GM12872 (cell line): Measurements from ENCODE around the gene KAZALD1.

Source experiments
- CTCF ChIP-seq: IDR thresholded peaks from 3 replicates; pipeline ENCODE4 v1.5.1; 2011; ENCODE audit warnings: low read depth, mild to moderate bottlenecking, low read length, moderate library complexity; ENCODE audit not compliant: insufficient read depth

Gene KAZALD1

GRCh38 chr10:101018118-101018599 is 43.6 kb upstream of the KAZALD1 start:
- TF ChIP-seq CTCF: no peak

GRCh38 chr10:101018600-101019439 is 43.0 kb upstream of the KAZALD1 start:
- peak; percentile 77 for TF ChIP-seq CTCF

- TF ChIP-seq CTCF: no peak
These were observed 42.4 kb upstream of the KAZALD1 start for GRCh38 chr10:101019440-101019703.

GRCh38 chr10:101020427-101021075 is 41.2 kb upstream of the KAZALD1 start:
- TF ChIP-seq CTCF: no peak

- no peak for TF ChIP-seq CTCF
These were observed 40.5 kb upstream of the KAZALD1 start for GRCh38 chr10:101021239-101021638.

GRCh38 chr10:101021692-101022251 is 40.0 kb upstream of the KAZALD1 start:
- TF ChIP-seq CTCF: no peak

GRCh38 chr10:101022967-101023705 is 38.7 kb upstream of the KAZALD1 start:
- TF ChIP-seq CTCF: no peak
